Activated T-helper 1 cell treated with anti-CD3 and anti-CD28 coated beads, Interleukin-12 subunit alpha, Interleukin-12 subunit beta, Interleukin-2, Interleukin-4 antibody, amounts not matched to agents 30 ng/mL and 10 ng/mL and 1 ng/mL, durations not matched to agents 14 hours and 24 hours and 36 hours (primary cell): Measurements from ENCODE around the gene BCLAF1. TPM values are rescaled to one million over a fixed set of nuclear protein-coding genes. Genes with fewer than 3 reads are reported as not detected.

Experiments used
- DNase-seq: peaks from one replicate; pipeline ENCODE4 v3.0.0; 2021; ENCODE audit warnings: low spot score
- H3K27ac Mint-ChIP-seq: one replicate; pipeline ENCODE4 v1.8.0; 2021; ENCODE audit warnings: mild to moderate bottlenecking, mixed read lengths
- H3K27me3 Mint-ChIP-seq: one replicate; pipeline ENCODE4 v1.8.0; 2022; ENCODE audit warnings: mild to moderate bottlenecking, moderate library complexity, mixed read lengths; ENCODE audit not compliant: insufficient read depth
- H3K36me3 Mint-ChIP-seq: one replicate; pipeline ENCODE4 v1.8.0; 2021; ENCODE audit warnings: low read depth, mixed read lengths
- H3K4me1 Mint-ChIP-seq: one replicate; pipeline ENCODE4 v1.8.0; 2021; ENCODE audit warnings: low read depth, mixed read lengths
- H3K4me3 Mint-ChIP-seq: one replicate; pipeline ENCODE4 v1.8.0; 2021; ENCODE audit warnings: mild to moderate bottlenecking, moderate library complexity, mixed read lengths
- H3K9me3 Mint-ChIP-seq: one replicate; pipeline ENCODE4 v1.8.0; 2021; ENCODE audit warnings: mixed read lengths
- intact Hi-C: fragments of 100-400 bp; cut with micrococcal nuclease; formaldehyde crosslinking; loops from one replicate; pipeline ENCODE4 v1.15.1; 2024
- total RNA-seq: library from RNA; stranded (reverse); gene quantifications from 2 replicates; pipeline ENCODE4 v1.2.3, GENCODE V29; 2022

Gene BCLAF1
- total RNA-seq, 1 donor from 2014 or later: 237 TPM

DNA sequence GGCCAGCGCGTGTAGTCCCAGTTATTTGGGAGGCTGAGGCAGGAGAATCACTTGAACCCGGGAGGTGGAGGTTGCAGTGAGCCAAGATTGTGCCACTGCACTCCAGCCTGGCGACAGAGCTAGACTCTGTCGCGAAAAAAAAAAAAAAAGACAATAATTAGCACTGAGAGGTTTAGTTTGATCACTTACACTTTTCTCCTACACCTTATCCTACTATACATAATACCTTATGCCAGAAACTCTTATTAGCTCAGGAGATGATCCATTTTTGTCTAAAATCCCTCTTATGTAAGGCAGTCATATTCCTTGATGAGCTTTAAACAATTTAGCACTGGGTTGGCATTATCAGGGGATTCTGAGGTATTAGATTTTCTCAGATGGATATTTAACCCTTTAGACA lies 35.9 kb downstream of the BCLAF1 start:
- Mint-ChIP-seq H3K36me3 (peaks cover 18% of the 10 kb centered on the region), H3K27ac (no peak overlapping the region), H3K27me3 (no peaks in the 10 kb centered on the region), H3K4me1 (peaks cover 42% of the 10 kb centered on the region), H3K4me3 (no peak overlapping the region), H3K9me3 (no peaks in the 10 kb centered on the region)
- DNase-seq: no peak
- intact Hi-C loops: loop anchor here (2.0 to 10.0 kb wide), 2 partner anchors 17 to 1069 kb away; partner anchors contain the start of gene MYB

DNA sequence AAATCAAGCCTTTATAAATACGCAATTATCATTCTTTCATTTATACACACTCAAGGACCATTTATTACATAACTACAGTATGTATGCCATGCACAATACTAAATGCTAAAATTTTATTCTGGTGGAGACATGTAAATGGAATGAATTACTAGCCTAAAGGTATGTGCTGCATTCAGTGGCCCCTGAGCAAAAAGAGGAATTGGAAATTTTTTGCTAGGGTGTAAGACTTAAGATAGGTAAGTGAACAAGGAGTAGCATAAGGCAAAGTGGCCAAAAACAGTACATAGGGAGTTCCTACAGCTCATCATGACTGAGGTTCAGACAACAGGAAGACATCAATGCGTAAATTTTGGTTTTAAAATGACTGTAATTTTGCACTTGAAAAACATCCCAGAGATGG lies 37.2 kb downstream of the BCLAF1 start:
- Mint-ChIP-seq H3K9me3 (no peaks in the 10 kb centered on the region), H3K27me3 (no peaks in the 10 kb centered on the region), H3K4me1 (peaks cover 53% of the 10 kb centered on the region), H3K27ac (no peak overlapping the region), H3K36me3 (peaks cover 24% of the 10 kb centered on the region), H3K4me3 (no peak overlapping the region)
- intact Hi-C loops: loop anchor here (10.0 kb wide), 1 partner anchor 1068 kb away; the partner anchor contains the start of gene MYB
- no peak for DNase-seq

- H3K9me3 Mint-ChIP-seq: no peaks in the 10 kb centered on the region
- peak overlapping the region; percentile 92 for H3K27ac Mint-ChIP-seq
- peaks cover 30% of the 10 kb centered on the region for H3K36me3 Mint-ChIP-seq
- DNase-seq: no peak
- peaks cover 64% of the 10 kb centered on the region for H3K4me1 Mint-ChIP-seq
- H3K27me3 Mint-ChIP-seq: no peaks in the 10 kb centered on the region
- intact Hi-C loops: loop anchor here (10.0 kb wide), 1 partner anchor 1067 kb away; the partner anchor contains the start of gene MYB
- H3K4me3 Mint-ChIP-seq: peak overlapping the region; percentile 98
Observed at GRCh38 chr6:136251394-136251793, 38.3 kb downstream of the BCLAF1 start.

DNA sequence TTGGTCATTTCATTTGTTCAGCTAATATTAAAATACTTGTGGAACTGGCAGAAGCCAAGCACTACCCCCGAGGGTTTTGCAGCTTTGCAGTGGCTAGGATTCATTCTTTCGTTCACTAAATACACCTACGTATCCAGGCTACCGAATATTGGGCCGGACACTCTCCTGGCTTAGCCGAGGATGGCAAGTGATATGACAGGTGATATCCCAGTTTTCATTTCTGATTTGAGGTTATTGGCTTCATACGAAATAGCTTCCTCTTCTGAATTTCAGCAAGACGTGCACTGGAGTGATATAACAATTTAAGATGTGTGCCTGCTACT lies 39.0 kb downstream of the BCLAF1 start:
- peaks cover 66% of the 10 kb centered on the region for H3K4me1 Mint-ChIP-seq
- peaks cover 34% of the 10 kb centered on the region for H3K36me3 Mint-ChIP-seq
- intact Hi-C loops: loop anchor here (1.0 to 10.0 kb wide), 4 partner anchors 39 to 1066 kb away; partner anchors contain the start of genes AHI1, BCLAF1 and MYB
- H3K27me3 Mint-ChIP-seq: no peaks in the 10 kb centered on the region
- H3K9me3 Mint-ChIP-seq: no peaks in the 10 kb centered on the region
- H3K27ac Mint-ChIP-seq: peak overlapping the region; percentile 92
- H3K4me3 Mint-ChIP-seq: peak overlapping the region; percentile 98
- no peak for DNase-seq

GRCh38 chr6:136249811-136250685 lies 39.6 kb downstream of the BCLAF1 start, which contains the start of gene MTFR2:
TSS of gene MTFR2 (minus strand) at chr6:136250311. CDS start at chr6:136249099, 1,212 bp downstream.
- peak within 1 kb of the TSS; percentile 92 for H3K27ac Mint-ChIP-seq
- peak within 1 kb of the TSS; percentile 98 for H3K4me3 Mint-ChIP-seq
- H3K27me3 Mint-ChIP-seq: no peaks in the 10 kb centered on the region
- peak; percentile 95 for DNase-seq
- peaks cover 38% of the 10 kb centered on the region for H3K36me3 Mint-ChIP-seq
- intact Hi-C loops: loop anchor here (1.0 to 10.0 kb wide), 4 partner anchors 39 to 1065 kb away; partner anchors contain the start of genes AHI1, BCLAF1 and MYB
- H3K4me1 Mint-ChIP-seq: peaks cover 66% of the 10 kb centered on the region
- H3K9me3 Mint-ChIP-seq: no peaks in the 10 kb centered on the region

DNA sequence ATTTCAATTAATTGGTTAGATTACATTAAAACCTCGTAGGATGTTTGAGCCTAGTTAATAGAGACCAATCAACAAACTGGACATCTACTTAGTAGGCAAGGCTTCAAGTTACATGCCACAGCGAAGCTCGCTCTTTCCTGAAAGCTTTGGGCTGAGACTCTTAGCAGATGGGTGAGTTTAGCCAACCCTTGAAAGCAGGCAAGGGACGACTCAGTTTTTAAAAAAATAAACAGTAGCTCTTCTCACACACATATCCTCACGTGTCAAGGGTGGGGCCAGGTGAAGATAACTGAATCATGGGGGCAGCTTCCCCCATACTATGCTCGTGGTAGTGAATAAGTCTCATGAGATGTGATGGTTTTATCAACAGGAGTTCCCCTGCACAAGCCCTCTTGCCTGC lies 40.3 kb downstream of the BCLAF1 start:
- H3K27ac Mint-ChIP-seq: peak overlapping the region; percentile 92
- H3K27me3 Mint-ChIP-seq: no peaks in the 10 kb centered on the region
- H3K4me1 Mint-ChIP-seq: peaks cover 66% of the 10 kb centered on the region
- intact Hi-C loops: no loop called here
- peak overlapping the region; percentile 98 for H3K4me3 Mint-ChIP-seq
- DNase-seq: no peak
- no peaks in the 10 kb centered on the region for H3K9me3 Mint-ChIP-seq
- peaks cover 40% of the 10 kb centered on the region for H3K36me3 Mint-ChIP-seq

- no peak for DNase-seq
- intact Hi-C loops: no loop called here
- Mint-ChIP-seq H3K4me1 (peaks cover 28% of the 10 kb centered on the region), H3K9me3 (no peaks in the 10 kb centered on the region), H3K36me3 (peaks cover 49% of the 10 kb centered on the region), H3K4me3 (no peak overlapping the region), H3K27me3 (no peaks in the 10 kb centered on the region), H3K27ac (no peak overlapping the region)
Observed at GRCh38 chr6:136244061-136244616, 45.5 kb downstream of the BCLAF1 start.

DNA sequence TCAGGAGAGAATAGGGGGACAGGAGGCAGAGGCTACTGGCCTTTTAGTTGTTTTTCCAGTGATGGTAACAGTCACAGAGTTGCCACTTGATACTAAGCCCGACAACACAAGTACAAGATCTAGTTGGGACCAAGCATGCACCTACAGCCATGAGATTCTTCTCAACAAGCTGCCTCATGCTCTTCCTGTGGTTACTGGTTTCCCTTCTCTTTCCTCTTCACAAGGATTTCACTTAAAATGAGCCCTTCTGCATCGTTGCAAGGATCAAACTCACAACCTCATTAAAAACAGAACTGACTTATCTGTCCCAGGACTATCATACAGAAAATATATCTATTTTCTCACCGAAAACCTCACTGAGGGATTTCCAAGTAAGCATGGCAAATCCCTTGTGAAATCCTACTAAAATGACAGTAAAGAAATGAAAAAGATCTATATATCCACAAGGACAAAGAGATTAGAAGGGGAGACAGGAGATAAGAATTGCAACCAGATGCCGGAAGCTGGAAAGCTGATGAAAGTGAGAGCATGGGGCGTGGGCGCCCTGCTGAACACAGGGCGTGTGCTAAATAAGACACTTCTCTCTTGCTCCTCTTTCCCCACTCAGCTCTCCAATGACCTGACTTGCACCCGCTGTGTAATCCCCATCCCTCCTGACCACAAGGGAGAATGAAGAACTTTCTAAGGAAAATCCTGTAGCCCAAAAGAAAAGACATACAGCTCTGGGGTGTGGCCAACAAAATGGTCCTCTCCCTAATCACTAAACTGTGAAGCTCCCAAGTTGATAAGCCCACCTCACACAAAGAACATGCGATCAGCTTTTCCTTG lies 53.0 kb downstream of the BCLAF1 start:
- peaks cover 37% of the 10 kb centered on the region for H3K36me3 Mint-ChIP-seq

GRCh38 chr6:136235233-136235564 lies 54.4 kb downstream of the BCLAF1 start:
- H3K4me3 Mint-ChIP-seq: no peak overlapping the region
- no peak overlapping the region for H3K27ac Mint-ChIP-seq
- peaks cover 29% of the 10 kb centered on the region for H3K4me1 Mint-ChIP-seq
- peaks cover 38% of the 10 kb centered on the region for H3K36me3 Mint-ChIP-seq
- DNase-seq: no peak
- intact Hi-C loops: no loop called here
- no peaks in the 10 kb centered on the region for H3K27me3 Mint-ChIP-seq
- H3K9me3 Mint-ChIP-seq: no peaks in the 10 kb centered on the region

More for the DNA sequence above, 53.0 kb downstream of the BCLAF1 start:
- DNase-seq: no peak
- H3K4me1 Mint-ChIP-seq: peaks cover 21% of the 10 kb centered on the region
- H3K4me3 Mint-ChIP-seq: no peak overlapping the region
- H3K27ac Mint-ChIP-seq: peak overlapping the region; percentile 49
- H3K9me3 Mint-ChIP-seq: no peaks in the 10 kb centered on the region
- H3K27me3 Mint-ChIP-seq: no peaks in the 10 kb centered on the region
- intact Hi-C loops: no loop called here

- Mint-ChIP-seq H3K4me1 (peaks cover 29% of the 10 kb centered on the region), H3K27ac (no peak overlapping the region), H3K9me3 (no peaks in the 10 kb centered on the region), H3K4me3 (no peak overlapping the region), H3K27me3 (no peaks in the 10 kb centered on the region), H3K36me3 (peaks cover 34% of the 10 kb centered on the region)
- DNase-seq: no peak
- intact Hi-C loops: no loop called here
Observed at GRCh38 chr6:136232701-136233100, 56.9 kb downstream of the BCLAF1 start.

GRCh38 chr6:136230219-136230853 lies 59.3 kb downstream of the BCLAF1 start:
- intact Hi-C loops: no loop called here

DNA sequence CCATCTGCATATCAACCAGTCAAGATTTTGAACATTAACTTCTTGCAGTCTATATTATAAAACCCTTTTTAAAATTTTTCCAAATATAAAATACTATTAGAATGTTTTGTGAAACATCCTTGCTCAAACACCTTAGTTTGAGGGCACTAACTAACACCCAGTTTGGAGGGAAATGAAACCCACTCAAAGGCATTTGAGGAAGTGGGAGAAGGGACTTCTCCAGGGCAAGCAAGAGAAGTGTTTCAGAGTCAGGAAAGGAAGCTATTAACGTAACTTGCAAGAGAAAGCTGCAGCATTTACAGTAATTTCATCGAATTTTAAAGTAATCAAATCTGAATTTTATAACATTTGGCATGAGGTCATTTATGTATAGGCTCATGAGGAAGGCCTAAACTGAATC lies 60.8 kb downstream of the BCLAF1 start:
- Mint-ChIP-seq H3K9me3 (peaks cover 9% of the 10 kb centered on the region), H3K27me3 (no peaks in the 10 kb centered on the region), H3K4me1 (peaks cover 27% of the 10 kb centered on the region), H3K4me3 (no peak overlapping the region), H3K27ac (no peak overlapping the region), H3K36me3 (peaks cover 16% of the 10 kb centered on the region)
- intact Hi-C loops: loop anchor here (5.0 to 10.0 kb wide), 2 partner anchors 374 to 652 kb away; partner anchors contain the start of gene PDE7B
- no peak for DNase-seq

More at GRCh38 chr6:136230219-136230853, 59.3 kb downstream of the BCLAF1 start:
- peaks cover 5% of the 10 kb centered on the region for H3K9me3 Mint-ChIP-seq
- no peak for DNase-seq
- H3K27ac Mint-ChIP-seq: peak overlapping the region; percentile 54
- peaks cover 20% of the 10 kb centered on the region for H3K36me3 Mint-ChIP-seq
- peaks cover 27% of the 10 kb centered on the region for H3K4me1 Mint-ChIP-seq
- no peaks in the 10 kb centered on the region for H3K27me3 Mint-ChIP-seq
- no peak overlapping the region for H3K4me3 Mint-ChIP-seq
